ENCODE data around the gene KMT2E.
"Not testable (repeated sequence)": the region's sequence is repeated elsewhere in the genome, so short reads cannot be mapped to it uniquely, and the experiment has no call there.

The KMT2E gene

GRCh38 chr7:105013816-105014692 lies at the start of gene KMT2E:
KMT2E (plus strand) TSS chr7:105014205; CDS start chr7:105040953, 26,748 bp downstream.
- DNase-seq: peak; percentile 94

- no peak for DNase-seq
Observed at GRCh38 chr7:104964626-104965236, 49.3 kb upstream of the KMT2E start.

GRCh38 chr7:104966022-104966421 lies 48.0 kb upstream of the KMT2E start:
- DNase-seq: no peak

GRCh38 chr7:104967088-104967487 lies 46.9 kb upstream of the KMT2E start:
- DNase-seq: no peak

- DNase-seq: no peak
Observed at GRCh38 chr7:104967595-104967994, 46.4 kb upstream of the KMT2E start.

GRCh38 chr7:104968648-104969047 lies 45.4 kb upstream of the KMT2E start:
- DNase-seq: no peak

- DNase-seq: no peak
Observed at GRCh38 chr7:104969183-104969582, 44.8 kb upstream of the KMT2E start.

GRCh38 chr7:104971290-104972071 lies 42.5 kb upstream of the KMT2E start:
- DNase-seq: no peak

GRCh38 chr7:104972500-104972899 lies 41.5 kb upstream of the KMT2E start:
- no peak for DNase-seq

GRCh38 chr7:104973227-104973626 lies 40.8 kb upstream of the KMT2E start:
- DNase-seq: no peak

GRCh38 chr7:104973909-104974415 lies 40.0 kb upstream of the KMT2E start:
- DNase-seq: no peak

GRCh38 chr7:104975553-104975952 lies 38.5 kb upstream of the KMT2E start:
- DNase-seq: not testable (repeated sequence)

GRCh38 chr7:104976966-104977636 lies 36.9 kb upstream of the KMT2E start:
- DNase-seq: no peak

- DNase-seq: no peak
Observed at GRCh38 chr7:104978460-104978859, 35.5 kb upstream of the KMT2E start.

GRCh38 chr7:104979167-104979841 lies 34.7 kb upstream of the KMT2E start:
- DNase-seq: no peak

- DNase-seq: no peak
Observed at GRCh38 chr7:104980440-104980839, 33.6 kb upstream of the KMT2E start.

GRCh38 chr7:104980841-104981671 lies 32.9 kb upstream of the KMT2E start:
- DNase-seq: peak; percentile 81

- DNase-seq: no peak
Observed at GRCh38 chr7:104981672-104982037, 32.4 kb upstream of the KMT2E start.

GRCh38 chr7:104982308-104983075 lies 31.5 kb upstream of the KMT2E start:
- DNase-seq: no peak

GRCh38 chr7:104983076-104983577 lies 30.9 kb upstream of the KMT2E start:
- no peak for DNase-seq
